Lower leg skin (tissue), 4 donors: ENCODE measurements around the gene PIGO. TPM values are rescaled to one million over a fixed set of nuclear protein-coding genes. Genes with fewer than 3 reads are reported as not detected.

Source experiments
- DNase-seq, 2 donors: peaks; one replicate each; pipeline ENCODE4 v3.0.0-alpha.2; 2019; ENCODE audit warnings: low spot score in 2 of 2
- H3K4me3 ChIP-seq: fragments of 200-600 bp; sonication (generic); 2 replicates; pipeline ENCODE4 v1.5.1; 2017; ENCODE audit warnings: mild to moderate bottlenecking, low read depth; ENCODE audit not compliant: poor library complexity, severe bottlenecking
- POLR2A ChIP-seq, 2 donors: fragments of 450-650 bp; IDR thresholded peaks; one replicate each; pipeline ENCODE4 v1.6.1; 2016 to 2017; ENCODE audit warnings: antibody characterized with exemption in 2 of 2, mild to moderate bottlenecking in 1 of 2, moderate library complexity in 1 of 2
- WGBS, 2 donors: methylation state at CpG; one replicate each; pipeline ENCODE4 v1.1.5; 2018; 5-methylcytosine and 5-hydroxymethylcytosine counted together
- intact Hi-C: fragments of 100-400 bp; cut with DNase I; formaldehyde crosslinking; loops from one replicate; pipeline ENCODE4 v1.15.0; 2023; ENCODE audit warnings: low total_unique reads
- total RNA-seq, 4 donors: library from RNA; depleted of rRNA; stranded (reverse); fragments of >200 nt; gene quantifications; one replicate each; pipeline ENCODE4 v1.1.0, GENCODE V29; 2016
- TF ChIP-seq, protein P1 (sequence below), 3 donors: fragments of 450-650 bp; IDR thresholded peaks; one replicate each; pipeline ENCODE4 v1.5.1; 2016; ENCODE audit warnings: antibody characterized with exemption in 3 of 3, mild to moderate bottlenecking in 3 of 3, moderate library complexity in 2 of 3

The PIGO gene
- total RNA-seq, 4 donors from 2014 or later: 9.8 to 21.3 (median 19.0) TPM

DNA sequence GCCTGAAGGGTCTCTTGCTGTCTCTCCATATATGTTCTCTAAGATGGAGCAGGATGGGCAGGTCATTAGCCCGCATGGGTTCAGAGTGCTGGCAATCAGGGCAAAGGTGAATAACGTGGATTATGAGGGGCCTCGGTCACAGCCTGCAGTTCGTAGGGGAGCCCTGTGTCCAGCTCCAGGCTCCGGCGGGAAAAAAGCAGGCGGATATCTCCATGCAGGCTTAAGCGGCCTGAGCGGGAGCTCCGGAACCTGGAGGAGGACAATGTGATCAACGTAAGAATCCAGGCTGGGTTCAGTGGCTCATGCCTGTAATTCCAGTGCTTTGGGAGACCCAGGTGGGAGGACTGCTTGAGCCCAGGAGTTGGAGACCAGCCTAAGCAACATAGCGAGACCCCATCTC lies 8.7 kb upstream of the PIGO start:
- peak in 1 of 2 donors; percentile 60 for DNase-seq
- intact Hi-C loops: no loop called here
- WGBS, 2 donors: 86 to 91% methylated on average over 12 of the region's 12 CpGs
- TF ChIP-seq, protein P1, sequence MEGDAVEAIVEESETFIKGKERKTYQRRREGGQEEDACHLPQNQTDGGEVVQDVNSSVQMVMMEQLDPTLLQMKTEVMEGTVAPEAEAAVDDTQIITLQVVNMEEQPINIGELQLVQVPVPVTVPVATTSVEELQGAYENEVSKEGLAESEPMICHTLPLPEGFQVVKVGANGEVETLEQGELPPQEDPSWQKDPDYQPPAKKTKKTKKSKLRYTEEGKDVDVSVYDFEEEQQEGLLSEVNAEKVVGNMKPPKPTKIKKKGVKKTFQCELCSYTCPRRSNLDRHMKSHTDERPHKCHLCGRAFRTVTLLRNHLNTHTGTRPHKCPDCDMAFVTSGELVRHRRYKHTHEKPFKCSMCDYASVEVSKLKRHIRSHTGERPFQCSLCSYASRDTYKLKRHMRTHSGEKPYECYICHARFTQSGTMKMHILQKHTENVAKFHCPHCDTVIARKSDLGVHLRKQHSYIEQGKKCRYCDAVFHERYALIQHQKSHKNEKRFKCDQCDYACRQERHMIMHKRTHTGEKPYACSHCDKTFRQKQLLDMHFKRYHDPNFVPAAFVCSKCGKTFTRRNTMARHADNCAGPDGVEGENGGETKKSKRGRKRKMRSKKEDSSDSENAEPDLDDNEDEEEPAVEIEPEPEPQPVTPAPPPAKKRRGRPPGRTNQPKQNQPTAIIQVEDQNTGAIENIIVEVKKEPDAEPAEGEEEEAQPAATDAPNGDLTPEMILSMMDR (IDR thresholded peaks at IDR 0.05): no peak
- TF ChIP-seq POLR2A (IDR thresholded peaks at IDR 0.05): no peak
- H3K4me3 ChIP-seq: no peak overlapping the region

DNA sequence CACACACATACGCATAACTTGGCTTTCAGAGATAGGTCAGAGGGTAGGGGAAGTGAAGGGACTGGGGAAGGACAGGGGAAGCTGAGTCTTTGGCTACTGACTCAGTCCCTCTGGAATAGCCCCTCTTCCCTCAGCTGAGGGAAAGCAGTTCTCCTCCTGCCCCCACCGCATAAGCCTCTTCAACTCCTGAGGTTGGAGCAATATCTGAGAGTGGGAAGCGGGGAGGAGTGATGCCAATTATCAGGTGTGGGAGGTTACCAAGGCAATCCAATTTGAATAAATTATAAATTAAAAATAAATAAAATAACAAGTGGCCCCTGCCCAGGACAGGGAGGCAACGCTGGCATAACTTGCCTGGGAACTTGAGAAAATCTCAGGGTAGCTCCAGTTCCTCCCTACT lies 8.2 kb upstream of the PIGO start:
- TF ChIP-seq, protein P1 (IDR thresholded peaks at IDR 0.05): no peak
- TF ChIP-seq POLR2A (IDR thresholded peaks at IDR 0.05): no peak
- no peak overlapping the region for H3K4me3 ChIP-seq
- DNase-seq: no peak
- 83 to 87% methylated on average over 4 of the region's 4 CpGs for WGBS, 2 donors
- intact Hi-C loops: no loop called here

DNA sequence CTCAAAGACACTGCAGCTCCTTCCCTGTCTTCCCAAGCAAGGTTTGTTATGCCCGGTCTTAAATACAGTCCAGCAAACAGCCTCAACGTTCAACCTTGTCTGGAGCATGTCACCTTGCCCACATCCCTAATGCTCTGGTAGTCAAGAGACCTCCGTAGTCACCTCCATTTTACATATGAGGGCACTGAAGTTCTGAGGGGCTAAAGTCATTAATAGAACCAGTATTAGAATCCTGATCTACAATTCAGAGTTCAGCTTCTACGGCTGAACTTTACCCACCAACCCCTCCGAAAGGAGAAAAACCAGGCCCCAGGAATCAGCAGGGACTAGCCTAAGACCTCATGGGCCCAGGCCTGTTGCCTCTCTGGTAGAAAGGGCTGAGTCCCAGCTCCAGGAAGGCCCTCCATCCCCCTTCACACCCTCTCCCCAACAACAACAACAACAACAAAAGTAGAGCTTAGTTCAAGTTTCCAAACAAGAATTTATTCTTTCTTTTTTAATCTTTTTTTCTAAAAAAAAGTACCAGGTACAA lies 7.3 kb upstream of the PIGO start:
- intact Hi-C loops: no loop called here
- DNase-seq: no peak
- no peak overlapping the region for H3K4me3 ChIP-seq
- TF ChIP-seq POLR2A (IDR thresholded peaks at IDR 0.05): no peak
- TF ChIP-seq, protein P1 (IDR thresholded peaks at IDR 0.05): no peak
- WGBS, 2 donors: 28 to 39% methylated on average over 5 of the region's 5 CpGs

DNA sequence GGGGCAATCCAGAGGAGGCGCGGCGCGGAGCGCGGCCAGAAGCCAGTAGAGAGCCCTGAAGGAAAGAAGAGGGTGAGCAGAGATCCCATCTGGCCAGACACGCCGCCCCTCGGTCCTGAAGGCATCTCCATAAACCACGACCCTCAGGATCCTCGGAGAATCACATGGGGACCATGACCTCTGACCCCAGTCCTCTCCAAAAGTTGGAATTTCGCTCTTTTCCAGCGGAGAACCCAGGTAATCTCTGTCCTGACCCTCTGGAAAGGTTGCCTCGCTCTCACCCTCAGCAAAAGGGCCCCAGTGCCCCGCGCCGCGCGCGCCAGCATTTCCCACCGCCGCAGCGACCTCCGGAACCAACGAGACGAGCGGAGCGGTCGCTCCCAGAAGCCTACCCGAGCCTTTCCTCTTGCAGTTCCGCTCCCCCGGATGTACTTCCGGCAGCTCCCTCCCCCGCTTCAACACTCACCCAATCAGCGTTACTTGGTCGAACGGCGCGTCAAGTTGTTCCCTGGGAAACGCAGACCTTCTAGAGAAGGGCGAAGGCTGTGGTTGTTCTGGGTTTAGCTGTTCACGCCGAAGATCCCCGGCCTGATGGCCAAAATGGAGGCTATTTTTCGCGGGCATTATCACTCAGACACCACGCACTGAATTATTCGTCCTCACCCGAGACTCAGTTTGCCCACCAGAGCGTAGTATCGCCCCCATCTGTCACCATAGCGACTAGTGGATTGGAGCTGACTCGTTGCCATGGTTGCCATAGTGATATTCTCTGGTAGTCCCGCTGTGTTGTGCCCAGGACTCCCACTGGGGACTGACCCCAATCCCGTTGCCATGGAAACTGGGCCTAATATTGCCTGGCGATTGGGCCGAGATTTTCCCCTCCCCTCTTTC lies 6.6 kb upstream of the PIGO start, which contains the start of gene STOML2:
TSS of gene STOML2 (minus strand) at position 363 of the 891 bp plus-strand sequence. CDS start at position 326, 37 bp downstream.
- intact Hi-C loops: no loop called here

DNA sequence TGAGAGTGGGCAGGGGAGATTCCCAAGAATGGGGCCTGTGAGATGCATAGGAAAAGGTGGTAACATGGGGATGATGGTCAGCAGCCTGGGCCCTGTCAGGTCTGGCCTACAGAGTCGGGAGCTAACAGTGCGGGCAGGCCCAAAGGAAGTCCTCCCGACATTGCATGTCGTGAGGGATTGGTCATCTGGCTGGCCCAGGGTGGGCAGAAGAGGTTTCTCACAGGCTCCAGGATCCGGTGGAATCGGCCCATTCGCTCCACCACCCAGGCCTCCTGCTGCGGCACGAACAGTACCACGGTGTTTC lies 6.0 kb upstream of the PIGO start:
- no peak for TF ChIP-seq POLR2A (IDR thresholded peaks at IDR 0.05)
- TF ChIP-seq, protein P1 (IDR thresholded peaks at IDR 0.05): no peak
- intact Hi-C loops: no loop called here
- WGBS, 2 donors: 4 to 5% methylated on average over 10 of the region's 10 CpGs
- no peak for DNase-seq
- peak overlapping the region; percentile 37 for H3K4me3 ChIP-seq

More for the DNA sequence above, 6.6 kb upstream of the PIGO start, which contains the start of gene STOML2:
- peak; percentile 96 to 99 for DNase-seq
- 1% methylated on average over 53 to 56 of the region's 57 CpGs for WGBS, 2 donors
- peak within 1 kb of the TSS; percentile 37 for H3K4me3 ChIP-seq
- TF ChIP-seq POLR2A (IDR thresholded peaks at IDR 0.05): no peak
- TF ChIP-seq, protein P1 (IDR thresholded peaks at IDR 0.05): no peak
